Right atrium auricular region (tissue), 2 donors: Measurements from ENCODE around the gene EPHA7. TPM values are rescaled to one million over a fixed set of nuclear protein-coding genes. Genes with fewer than 3 reads are reported as not detected.

Experiments
- DNase-seq: peaks from one replicate; pipeline ENCODE4 v3.0.0-alpha.2; 2019; ENCODE audit warnings: low spot score
- H3K27ac ChIP-seq, 2 donors: fragments of 200-600 bp; sonication (generic); 1 replicate in 1 of 2; 2 replicates in 1 of 2; pipeline ENCODE4 v1.5.1; 2016 to 2019
- H3K27me3 ChIP-seq, 2 donors: fragments of 200-600 bp; sonication (generic); one replicate each; pipeline versions ENCODE4 v1.5.1 to v1.6.0; 2017 to 2019
- H3K36me3 ChIP-seq: fragments of 200-600 bp; sonication (generic); one replicate; pipeline ENCODE4 v1.5.1; 2016
- H3K4me1 ChIP-seq, 2 donors: fragments of 200-600 bp; sonication (generic); one replicate each; pipeline versions ENCODE4 v1.5.1 to v1.6.0; 2017 to 2019
- H3K4me3 ChIP-seq, 2 donors: fragments of 200-600 bp; sonication (generic); 1 replicate in 1 of 2; 2 replicates in 1 of 2; pipeline ENCODE4 v1.5.1; 2017 to 2019; ENCODE audit warnings: mild to moderate bottlenecking in 1 of 2, moderate library complexity in 1 of 2
- H3K9me3 ChIP-seq, 2 donors: fragments of 200-600 bp; sonication (generic); one replicate each; pipeline ENCODE4 v1.5.1; 2019
- total RNA-seq, 2 donors: library from RNA; depleted of rRNA; stranded (reverse); fragments of >200 nt; gene quantifications; one replicate each; pipeline ENCODE4 v1.1.0, GENCODE V29; 2016
- TF ChIP-seq, protein P1 (sequence below), 2 donors: fragments of 200-600 bp; sonication (generic); IDR thresholded peaks; one replicate each; pipeline ENCODE4 v1.5.1; 2019; ENCODE audit warnings: antibody characterized with exemption in 2 of 2

EPHA7 gene
- total RNA-seq, 2 donors from 2014 or later, result 8.4 to 8.8 TPM

DNA sequence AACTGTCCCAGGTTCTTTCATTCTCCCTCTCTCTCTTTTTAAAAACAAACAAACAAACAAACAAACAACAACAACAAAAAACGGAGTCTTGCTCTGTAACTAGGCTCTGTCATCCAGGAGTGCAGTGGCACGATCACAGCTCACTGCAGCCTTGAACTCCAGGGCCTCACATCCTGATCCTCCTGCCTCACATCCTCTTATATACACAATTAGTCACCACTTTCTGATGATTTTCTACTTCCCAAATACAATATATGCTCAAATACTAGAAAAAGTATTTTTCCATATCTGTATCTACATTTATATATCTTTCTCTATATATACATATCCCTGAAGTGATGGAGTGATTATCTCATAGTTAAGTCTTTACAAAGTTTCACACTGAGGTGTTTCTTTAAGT, 170.7 kb downstream of the EPHA7 start:
- TF ChIP-seq, protein P1, sequence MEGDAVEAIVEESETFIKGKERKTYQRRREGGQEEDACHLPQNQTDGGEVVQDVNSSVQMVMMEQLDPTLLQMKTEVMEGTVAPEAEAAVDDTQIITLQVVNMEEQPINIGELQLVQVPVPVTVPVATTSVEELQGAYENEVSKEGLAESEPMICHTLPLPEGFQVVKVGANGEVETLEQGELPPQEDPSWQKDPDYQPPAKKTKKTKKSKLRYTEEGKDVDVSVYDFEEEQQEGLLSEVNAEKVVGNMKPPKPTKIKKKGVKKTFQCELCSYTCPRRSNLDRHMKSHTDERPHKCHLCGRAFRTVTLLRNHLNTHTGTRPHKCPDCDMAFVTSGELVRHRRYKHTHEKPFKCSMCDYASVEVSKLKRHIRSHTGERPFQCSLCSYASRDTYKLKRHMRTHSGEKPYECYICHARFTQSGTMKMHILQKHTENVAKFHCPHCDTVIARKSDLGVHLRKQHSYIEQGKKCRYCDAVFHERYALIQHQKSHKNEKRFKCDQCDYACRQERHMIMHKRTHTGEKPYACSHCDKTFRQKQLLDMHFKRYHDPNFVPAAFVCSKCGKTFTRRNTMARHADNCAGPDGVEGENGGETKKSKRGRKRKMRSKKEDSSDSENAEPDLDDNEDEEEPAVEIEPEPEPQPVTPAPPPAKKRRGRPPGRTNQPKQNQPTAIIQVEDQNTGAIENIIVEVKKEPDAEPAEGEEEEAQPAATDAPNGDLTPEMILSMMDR (IDR thresholded peaks at IDR 0.05), result no peak
- H3K9me3 ChIP-seq, result no peaks in the 10 kb centered on the region
- H3K27me3 ChIP-seq, result no peaks in the 10 kb centered on the region
- no peaks in the 10 kb centered on the region for H3K36me3 ChIP-seq
- no peaks in the 10 kb centered on the region for H3K4me1 ChIP-seq
- no peak for DNase-seq
- no peak overlapping the region for H3K4me3 ChIP-seq
- no peak overlapping the region for H3K27ac ChIP-seq

DNA sequence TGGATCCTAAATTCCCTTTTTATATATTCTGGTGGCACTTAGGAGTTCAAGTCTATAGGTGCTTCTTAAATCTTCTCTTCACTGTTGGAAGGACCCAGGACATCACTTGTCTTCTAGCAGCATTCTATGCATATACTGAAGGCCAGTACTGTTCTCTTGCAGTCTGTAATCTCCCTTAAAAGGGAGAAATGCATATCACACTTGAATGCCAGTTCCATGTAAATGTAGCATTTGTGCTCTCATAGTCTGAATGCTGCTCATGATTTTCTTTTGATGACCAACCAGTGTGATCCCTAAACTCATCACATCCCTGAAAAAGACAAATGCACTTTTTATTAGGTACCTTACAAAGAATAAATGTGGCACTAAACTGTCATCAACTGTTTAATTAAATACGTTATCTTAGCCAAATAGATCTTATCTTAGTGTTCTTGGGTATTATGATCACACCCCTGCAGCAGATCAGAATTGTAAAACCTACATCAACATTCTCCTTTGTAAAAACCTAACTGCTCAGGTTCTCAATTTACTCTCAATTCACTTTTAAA, 176.1 kb downstream of the EPHA7 start:
- TF ChIP-seq, protein P1 (IDR thresholded peaks at IDR 0.05), result no peak
- DNase-seq, result no peak
- H3K27ac ChIP-seq, result no peak overlapping the region
- H3K9me3 ChIP-seq, result no peaks in the 10 kb centered on the region
- no peak overlapping the region for H3K4me3 ChIP-seq
- H3K36me3 ChIP-seq, result no peaks in the 10 kb centered on the region
- H3K27me3 ChIP-seq, result no peaks in the 10 kb centered on the region
- H3K4me1 ChIP-seq, result no peaks in the 10 kb centered on the region

DNA sequence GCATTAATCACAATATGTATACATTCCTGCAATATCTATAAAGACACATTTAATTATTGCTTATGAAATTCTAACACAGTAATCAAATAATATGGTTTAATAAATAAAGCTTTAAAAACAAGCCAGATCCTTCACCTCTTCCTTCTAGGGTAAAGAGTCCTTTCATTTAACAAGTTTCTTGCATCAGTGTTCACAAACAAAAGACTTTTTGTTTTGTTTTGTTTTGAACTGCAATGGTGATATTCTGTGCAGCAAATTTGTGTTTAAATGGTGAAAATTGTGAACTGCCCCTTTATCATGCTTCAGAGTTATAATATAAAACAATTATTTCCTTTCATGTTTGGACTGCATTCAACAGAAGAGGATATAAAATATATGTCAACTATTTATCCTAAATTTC, 177.3 kb downstream of the EPHA7 start:
- no peak for DNase-seq
- Histone ChIP-seq H3K27ac (no peak overlapping the region), H3K27me3 (no peaks in the 10 kb centered on the region), H3K4me3 (no peak overlapping the region), H3K4me1 (no peaks in the 10 kb centered on the region), H3K9me3 (no peaks in the 10 kb centered on the region), H3K36me3 (no peaks in the 10 kb centered on the region)
- TF ChIP-seq, protein P1 (IDR thresholded peaks at IDR 0.05), result no peak

DNA sequence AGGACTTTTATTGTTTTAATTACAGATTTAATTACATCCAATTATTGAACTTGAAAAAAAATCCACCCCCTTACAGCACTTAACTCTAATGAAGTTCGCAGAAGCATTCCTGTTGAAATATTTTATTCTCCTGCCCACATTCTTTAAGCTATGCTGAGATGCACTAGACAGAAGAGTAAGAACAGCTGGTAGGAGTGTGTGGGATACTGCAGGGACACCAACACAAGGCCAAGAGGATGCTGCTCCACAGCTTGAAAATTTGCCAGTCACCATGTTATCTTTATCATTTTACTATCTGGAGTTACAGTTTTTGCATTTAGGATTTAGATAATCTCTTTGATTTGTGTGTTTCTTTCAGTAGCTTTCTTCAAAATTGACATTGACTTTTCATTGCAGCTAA, 180.7 kb downstream of the EPHA7 start:
- Histone ChIP-seq H3K36me3 (no peaks in the 10 kb centered on the region), H3K27ac (no peak overlapping the region), H3K27me3 (no peaks in the 10 kb centered on the region), H3K4me3 (no peak overlapping the region), H3K4me1 (no peaks in the 10 kb centered on the region), H3K9me3 (no peaks in the 10 kb centered on the region)
- TF ChIP-seq, protein P1 (IDR thresholded peaks at IDR 0.05), result no peak
- no peak for DNase-seq

DNA sequence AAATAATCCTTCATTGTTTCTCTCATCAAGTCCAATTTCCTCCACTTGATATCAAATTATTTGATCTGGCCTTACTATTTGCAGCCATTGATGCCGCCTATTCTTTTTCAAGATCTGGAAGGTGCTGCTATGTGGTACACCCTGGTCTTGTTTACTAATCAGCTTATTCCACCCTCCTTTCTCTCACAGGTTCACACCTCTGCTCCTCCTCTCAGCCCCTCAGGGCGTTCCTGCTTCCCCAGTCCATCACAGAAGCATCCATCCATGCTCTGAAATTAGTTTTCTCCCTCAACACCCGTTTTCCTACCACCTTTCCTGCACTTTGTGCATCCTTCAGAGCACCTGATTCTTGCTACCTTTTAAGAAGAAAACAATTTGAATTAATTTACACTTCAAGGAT, 183.6 kb downstream of the EPHA7 start:
- Histone ChIP-seq H3K4me1 (no peaks in the 10 kb centered on the region), H3K4me3 (no peak overlapping the region), H3K27ac (no peak overlapping the region), H3K27me3 (no peaks in the 10 kb centered on the region), H3K9me3 (no peaks in the 10 kb centered on the region), H3K36me3 (no peaks in the 10 kb centered on the region)
- no peak for DNase-seq
- TF ChIP-seq, protein P1 (IDR thresholded peaks at IDR 0.05), result no peak

DNA sequence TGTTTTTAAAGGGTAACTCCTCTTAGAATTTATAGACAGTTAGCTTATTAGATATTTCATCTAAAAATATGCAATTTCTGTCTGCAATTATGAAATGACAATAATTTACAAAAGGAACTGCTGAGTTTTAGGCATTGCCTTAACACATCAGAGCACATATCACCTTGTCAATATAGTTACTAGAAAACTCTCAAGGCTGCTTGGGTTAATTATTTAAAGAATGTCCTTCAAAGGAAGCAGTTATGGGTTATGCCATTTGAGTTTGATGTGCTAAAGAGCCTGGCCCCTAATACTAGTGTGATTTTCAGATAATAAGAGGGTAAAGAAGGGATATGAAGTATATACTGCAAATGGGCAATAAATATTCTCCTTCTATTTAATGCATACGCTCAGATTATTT, 192.5 kb downstream of the EPHA7 start:
- no peak overlapping the region for H3K4me3 ChIP-seq
- DNase-seq, result no peak
- H3K27me3 ChIP-seq, result no peaks in the 10 kb centered on the region
- no peaks in the 10 kb centered on the region for H3K36me3 ChIP-seq
- no peaks in the 10 kb centered on the region for H3K4me1 ChIP-seq
- H3K9me3 ChIP-seq, result no peaks in the 10 kb centered on the region
- TF ChIP-seq, protein P1 (IDR thresholded peaks at IDR 0.05), result no peak
- no peak overlapping the region for H3K27ac ChIP-seq
